Mesendoderm (in vitro differentiated cells): Measurements from ENCODE around the gene C3orf18.

ENCODE experiments used
- DNase-seq: peaks from one replicate; pipeline ENCODE4 v3.0.0; 2013
- H2AK5ac ChIP-seq: 2 replicates; pipeline ENCODE4 v1.6.1; 2013; ENCODE audit warnings: low read length, inconsistent platforms
- H2BK120ac ChIP-seq: 2 replicates; pipeline ENCODE4 v1.6.1; 2013; ENCODE audit warnings: low read depth, mild to moderate bottlenecking, low read length, moderate library complexity, mixed read lengths
- H2BK15ac ChIP-seq: replicated peaks from 2 replicates; pipeline ENCODE4 v1.6.1; 2013; ENCODE audit warnings: low read depth, mild to moderate bottlenecking, moderate library complexity
- H2BK5ac ChIP-seq: 2 replicates; pipeline ENCODE4 v1.6.1; 2013; ENCODE audit warnings: low read length, inconsistent platforms
- H3K18ac ChIP-seq: 2 replicates; pipeline ENCODE4 v1.6.1; 2013; ENCODE audit warnings: mild to moderate bottlenecking, low read length, mixed read lengths
- H3K23ac ChIP-seq: one replicate; pipeline ENCODE4 v1.6.1; 2013; ENCODE audit warnings: low read length
- H3K27ac ChIP-seq: 2 replicates; pipeline ENCODE4 v1.5.1; 2013; ENCODE audit warnings: low read depth, mild to moderate bottlenecking, inconsistent platforms, low read length, moderate library complexity
- H3K27me3 ChIP-seq: 2 replicates; pipeline ENCODE4 v1.6.1; 2013; ENCODE audit warnings: low read length, control low read depth, mild to moderate bottlenecking, inconsistent platforms; ENCODE audit not compliant: insufficient read depth, poor library complexity
- H3K36me3 ChIP-seq: 2 replicates; pipeline ENCODE4 v1.6.1; 2013; ENCODE audit warnings: low read length, inconsistent platforms; ENCODE audit not compliant: control insufficient read depth, insufficient read depth
- H3K4ac ChIP-seq: one replicate; pipeline ENCODE4 v1.6.1; 2013; ENCODE audit warnings: low read depth, mild to moderate bottlenecking, low read length, moderate library complexity
- H3K4me1 ChIP-seq: 2 replicates; pipeline ENCODE4 v1.6.1; 2013; ENCODE audit warnings: low read depth, low read length, inconsistent platforms; ENCODE audit not compliant: control insufficient read depth
- H3K4me2 ChIP-seq: 2 replicates; pipeline ENCODE4 v1.6.1; 2013; ENCODE audit warnings: low read length
- H3K4me3 ChIP-seq: 2 replicates; pipeline ENCODE4 v1.5.1; 2013; ENCODE audit warnings: mild to moderate bottlenecking, low read length
- H3K56ac ChIP-seq: one replicate; pipeline ENCODE4 v1.6.1; 2013; ENCODE audit warnings: low read length
- H3K79me1 ChIP-seq: 2 replicates; pipeline ENCODE4 v1.6.1; 2013; ENCODE audit warnings: low read length, inconsistent platforms
- H3K79me2 ChIP-seq: 2 replicates; pipeline ENCODE4 v1.6.1; 2013; ENCODE audit warnings: mild to moderate bottlenecking, low read length; ENCODE audit not compliant: control insufficient read depth, insufficient read depth
- H3K9ac ChIP-seq: 2 replicates; pipeline ENCODE4 v1.6.1; 2013; ENCODE audit warnings: low read length, inconsistent platforms
- H4K5ac ChIP-seq: one replicate; pipeline ENCODE4 v1.6.1; 2013; ENCODE audit warnings: low read length
- H4K8ac ChIP-seq: one replicate; pipeline ENCODE4 v1.6.1; 2013; ENCODE audit warnings: low read depth, mild to moderate bottlenecking, control low read depth, low read length, moderate library complexity
- WGBS: extraction: QIAGEN DNeasy Blood & Tissue Kit; methylation state at CpG from one replicate; pipeline ENCODE4 v1.1.7; 2013; ENCODE audit warnings: low lambda C conversion rate, missing lambda C conversion rate; ENCODE audit not compliant: insufficient coverage; ENCODE audit errors: extremely low coverage; 5-methylcytosine and 5-hydroxymethylcytosine counted together

C3orf18 gene

DNA sequence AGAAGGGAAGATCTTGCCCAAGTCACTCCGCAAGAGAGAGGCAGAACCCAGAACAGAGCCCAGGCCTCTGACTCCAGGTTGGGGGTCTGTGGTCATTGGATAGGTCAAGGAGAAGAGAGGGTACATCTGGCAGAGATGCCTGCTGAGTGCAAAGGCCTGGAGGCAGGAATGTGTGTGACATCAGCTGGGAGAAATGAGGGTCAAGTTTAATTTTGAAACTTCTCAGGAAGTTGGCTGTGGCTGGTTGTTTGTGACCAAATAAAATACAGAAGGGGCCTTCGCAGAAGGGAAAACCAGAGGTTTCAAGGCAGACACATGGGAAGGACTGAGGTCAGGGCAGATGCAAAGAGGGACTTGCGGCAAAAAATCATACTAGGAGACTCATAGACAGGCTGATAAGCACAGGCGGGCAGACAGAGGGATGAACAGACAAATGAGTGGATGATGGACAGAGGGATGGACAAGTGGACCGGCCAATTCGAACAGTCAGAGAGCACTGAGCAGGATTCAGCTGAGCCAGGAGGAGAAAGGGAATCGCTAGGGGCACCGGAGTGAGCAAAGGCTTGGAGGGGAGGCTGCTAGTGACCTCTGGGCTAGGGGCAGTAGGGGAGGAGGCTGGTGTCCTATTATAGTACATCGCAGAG is 35.4 kb downstream of the C3orf18 start:
- Histone ChIP-seq H3K27me3 (no peaks in the 10 kb centered on the region), H3K4me3 (no peak overlapping the region), H3K4ac (no peak overlapping the region), H3K4me2 (no peak overlapping the region), H4K8ac (no peak overlapping the region), H3K79me1 (no peaks in the 10 kb centered on the region), H2BK15ac (no peak overlapping the region), H3K56ac (peak overlapping the region; percentile 17), H3K79me2 (no peaks in the 10 kb centered on the region), H3K18ac (no peak overlapping the region), H3K9ac (no peak overlapping the region), H3K23ac (no peak overlapping the region), H2BK120ac (no peak overlapping the region), H3K36me3 (no peaks in the 10 kb centered on the region), H2AK5ac (peak overlapping the region; percentile 73), H2BK5ac (no peak overlapping the region), H4K5ac (no peak overlapping the region), H3K27ac (no peak overlapping the region), H3K4me1 (no peaks in the 10 kb centered on the region)
- no CpG with 5 or more reads among the region's 9 CpGs for WGBS
- DNase-seq, result no peak

DNA sequence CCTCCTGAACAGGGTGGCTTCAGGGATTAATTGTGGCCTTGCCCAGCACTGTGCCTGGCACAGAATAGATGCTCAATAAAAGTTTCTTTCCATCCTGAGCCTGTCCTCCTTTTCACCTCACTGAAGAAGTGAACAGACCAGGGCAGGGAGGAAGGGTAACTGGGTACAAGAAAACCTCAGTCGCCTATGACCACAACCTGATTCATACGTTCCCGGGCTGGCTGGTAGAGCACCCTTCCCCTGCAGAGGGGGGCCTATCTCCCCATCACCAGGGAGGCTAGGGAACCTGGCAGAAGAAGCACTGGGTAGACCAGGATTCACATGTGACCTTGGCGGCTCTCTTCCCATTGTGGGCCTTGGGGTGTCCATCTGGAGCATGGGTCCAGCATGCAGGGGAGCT is 36.3 kb downstream of the C3orf18 start:
- Histone ChIP-seq H3K4me3 (no peak overlapping the region), H4K5ac (no peak overlapping the region), H3K18ac (no peak overlapping the region), H2BK5ac (no peak overlapping the region), H3K36me3 (no peaks in the 10 kb centered on the region), H3K4ac (no peak overlapping the region), H2BK120ac (no peak overlapping the region), H3K4me2 (no peak overlapping the region), H4K8ac (no peak overlapping the region), H3K79me1 (no peaks in the 10 kb centered on the region), H3K23ac (no peak overlapping the region), H3K9ac (no peak overlapping the region), H3K27ac (no peak overlapping the region), H3K56ac (peak overlapping the region; percentile 63), H3K4me1 (no peaks in the 10 kb centered on the region), H2AK5ac (no peak overlapping the region), H3K27me3 (no peaks in the 10 kb centered on the region), H2BK15ac (no peak overlapping the region), H3K79me2 (no peaks in the 10 kb centered on the region)
- no peak for DNase-seq
- no CpG with 5 or more reads among the region's 4 CpGs for WGBS

DNA sequence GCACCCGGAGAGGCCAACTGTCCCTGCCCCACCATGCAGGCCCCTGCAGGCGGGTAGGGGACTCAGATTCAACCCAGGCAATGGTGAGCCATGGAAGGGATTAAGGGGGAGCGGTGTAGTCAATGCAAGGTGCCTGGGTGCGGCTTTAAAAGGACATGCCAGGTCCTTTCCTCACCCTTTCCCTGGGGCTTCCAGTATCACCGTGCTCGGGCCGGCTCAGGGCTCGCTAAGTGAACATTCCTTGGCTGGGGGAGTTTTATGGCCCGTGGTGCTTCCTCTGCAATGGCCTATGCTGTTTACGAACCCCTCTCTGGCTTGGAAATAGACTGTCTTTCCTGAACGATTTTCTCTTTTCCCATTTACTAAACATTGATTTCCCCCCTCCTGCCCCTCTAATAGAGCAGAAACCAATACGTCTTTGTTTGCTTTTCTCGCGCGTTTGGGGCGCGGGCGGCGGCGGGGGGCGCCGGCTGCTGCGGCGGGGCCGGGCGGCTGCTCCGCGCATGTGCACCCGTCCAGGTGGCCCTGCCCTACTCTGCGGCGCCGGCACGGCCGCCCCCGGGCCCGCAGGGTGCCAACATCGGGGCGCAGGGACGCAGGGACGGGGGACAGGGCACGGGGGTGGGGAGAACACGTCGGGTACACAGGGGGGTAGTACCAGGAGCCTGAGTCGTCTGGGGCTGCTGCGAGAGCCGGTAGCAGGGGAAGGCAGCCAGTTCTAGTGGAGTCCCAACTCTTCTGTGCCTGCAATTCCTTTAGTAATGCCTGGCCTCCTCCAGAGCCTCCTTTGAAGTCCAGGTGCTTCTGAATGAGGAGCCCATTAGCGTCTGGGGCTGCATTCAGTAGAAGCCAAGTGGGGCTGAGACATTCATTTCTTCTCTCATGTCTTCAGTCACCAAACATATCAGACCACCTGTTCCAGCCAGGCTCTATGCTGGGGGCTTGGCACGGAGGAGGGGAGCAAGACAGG is 37.3 kb downstream of the C3orf18 start:
- no CpG with 5 or more reads among the region's 48 CpGs for WGBS
- Histone ChIP-seq H2BK5ac (no peak overlapping the region), H2BK120ac (no peak overlapping the region), H3K4ac (no peak overlapping the region), H2BK15ac (no peak overlapping the region), H3K9ac (peak overlapping the region; percentile 41), H3K79me1 (no peaks in the 10 kb centered on the region), H3K4me1 (no peaks in the 10 kb centered on the region), H4K5ac (no peak overlapping the region), H4K8ac (no peak overlapping the region), H3K27me3 (no peaks in the 10 kb centered on the region), H3K18ac (peak overlapping the region; percentile 3), H3K79me2 (no peaks in the 10 kb centered on the region), H3K27ac (no peak overlapping the region), H3K36me3 (no peaks in the 10 kb centered on the region), H3K23ac (no peak overlapping the region), H3K4me3 (no peak overlapping the region), H3K56ac (peak overlapping the region; percentile 63), H3K4me2 (no peak overlapping the region), H2AK5ac (no peak overlapping the region)
- no peak for DNase-seq

DNA sequence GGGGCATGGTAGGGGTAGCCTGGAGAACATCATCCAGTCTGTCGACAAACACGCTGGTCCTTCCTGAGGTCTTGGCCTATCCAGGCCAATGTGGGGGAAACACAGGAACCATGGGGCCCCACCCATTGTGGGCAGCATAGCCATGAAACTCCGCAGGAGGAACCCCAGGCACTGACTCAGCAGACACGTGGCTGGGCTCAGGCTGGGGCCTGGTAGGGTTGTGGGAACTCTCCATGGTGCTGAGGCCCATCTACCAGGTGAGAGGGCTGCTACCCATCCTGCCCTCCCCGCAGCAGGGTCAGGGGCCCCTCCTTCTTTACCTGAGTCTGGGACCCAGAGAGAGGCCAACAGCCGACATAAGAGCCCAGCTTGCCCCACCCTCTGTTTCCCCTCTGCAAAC is 41.6 kb downstream of the C3orf18 start:
- Histone ChIP-seq H3K56ac (no peak overlapping the region), H3K23ac (no peak overlapping the region), H3K18ac (no peak overlapping the region), H3K79me1 (no peaks in the 10 kb centered on the region), H3K4me1 (peaks cover 10% of the 10 kb centered on the region), H3K27me3 (no peaks in the 10 kb centered on the region), H2AK5ac (no peak overlapping the region), H3K9ac (no peak overlapping the region), H3K27ac (no peak overlapping the region), H2BK5ac (no peak overlapping the region), H2BK15ac (no peak overlapping the region), H4K8ac (no peak overlapping the region), H3K4me3 (no peak overlapping the region), H3K4me2 (no peak overlapping the region), H3K79me2 (no peaks in the 10 kb centered on the region), H3K36me3 (no peaks in the 10 kb centered on the region), H2BK120ac (no peak overlapping the region), H4K5ac (no peak overlapping the region), H3K4ac (no peak overlapping the region)
- no CpG with 5 or more reads among the region's 6 CpGs for WGBS
- DNase-seq, result peak; percentile 83

DNA sequence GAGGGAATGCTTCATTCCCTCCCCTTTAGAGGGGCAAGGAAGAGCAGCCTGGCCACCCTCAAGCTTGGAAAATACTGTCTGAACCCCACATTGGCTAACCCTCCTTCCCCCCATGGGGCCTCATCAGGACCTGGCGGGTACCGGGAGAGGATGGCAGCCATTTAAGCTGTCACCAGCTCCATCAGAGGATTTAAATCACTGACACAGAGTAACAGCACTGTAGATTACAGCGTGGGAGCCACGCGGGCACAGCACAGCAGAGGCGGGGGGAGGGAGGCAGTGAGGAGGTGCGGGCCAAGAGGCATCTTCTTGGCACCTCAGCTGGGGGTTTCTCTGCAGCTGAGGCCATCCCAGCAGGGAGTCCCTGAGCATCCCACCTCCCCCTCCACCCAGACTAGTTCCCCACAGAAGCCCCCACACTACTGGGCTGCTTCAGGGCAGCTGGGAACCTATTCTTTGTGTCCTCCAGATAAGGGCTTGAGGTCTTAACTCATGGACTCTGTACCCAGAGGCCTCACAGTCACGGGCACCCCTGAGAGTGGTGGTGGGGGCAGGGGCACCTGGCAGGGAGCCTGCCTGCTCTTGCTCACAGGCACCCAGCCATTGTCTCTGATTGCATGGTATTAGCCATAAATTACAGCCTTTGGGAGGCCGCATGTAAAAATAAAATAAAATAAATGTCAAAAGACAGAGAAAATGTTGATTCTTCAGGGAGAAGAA is 42.2 kb downstream of the C3orf18 start:
- WGBS, result no CpG with 5 or more reads among the region's 9 CpGs
- no peak for DNase-seq
- H3K27ac ChIP-seq, result no peak overlapping the region
- no peak overlapping the region for H3K9ac ChIP-seq
- no peak overlapping the region for H3K18ac ChIP-seq
- H3K79me1 ChIP-seq, result no peaks in the 10 kb centered on the region
- H2BK5ac ChIP-seq, result no peak overlapping the region
- H3K79me2 ChIP-seq, result no peaks in the 10 kb centered on the region
- H3K56ac ChIP-seq, result no peak overlapping the region
- H2BK15ac ChIP-seq, result no peak overlapping the region
- no peaks in the 10 kb centered on the region for H3K36me3 ChIP-seq
- H4K5ac ChIP-seq, result no peak overlapping the region
- no peak overlapping the region for H4K8ac ChIP-seq
- peak overlapping the region; percentile 34 for H3K23ac ChIP-seq
- H2AK5ac ChIP-seq, result no peak overlapping the region
- H3K4ac ChIP-seq, result no peak overlapping the region
- no peak overlapping the region for H2BK120ac ChIP-seq
- H3K4me2 ChIP-seq, result no peak overlapping the region
- H3K27me3 ChIP-seq, result no peaks in the 10 kb centered on the region
- H3K4me1 ChIP-seq, result peaks cover 11% of the 10 kb centered on the region
- H3K4me3 ChIP-seq, result no peak overlapping the region
